ENCODE measurements around the gene SBNO2.

The SBNO2 gene

DNA sequence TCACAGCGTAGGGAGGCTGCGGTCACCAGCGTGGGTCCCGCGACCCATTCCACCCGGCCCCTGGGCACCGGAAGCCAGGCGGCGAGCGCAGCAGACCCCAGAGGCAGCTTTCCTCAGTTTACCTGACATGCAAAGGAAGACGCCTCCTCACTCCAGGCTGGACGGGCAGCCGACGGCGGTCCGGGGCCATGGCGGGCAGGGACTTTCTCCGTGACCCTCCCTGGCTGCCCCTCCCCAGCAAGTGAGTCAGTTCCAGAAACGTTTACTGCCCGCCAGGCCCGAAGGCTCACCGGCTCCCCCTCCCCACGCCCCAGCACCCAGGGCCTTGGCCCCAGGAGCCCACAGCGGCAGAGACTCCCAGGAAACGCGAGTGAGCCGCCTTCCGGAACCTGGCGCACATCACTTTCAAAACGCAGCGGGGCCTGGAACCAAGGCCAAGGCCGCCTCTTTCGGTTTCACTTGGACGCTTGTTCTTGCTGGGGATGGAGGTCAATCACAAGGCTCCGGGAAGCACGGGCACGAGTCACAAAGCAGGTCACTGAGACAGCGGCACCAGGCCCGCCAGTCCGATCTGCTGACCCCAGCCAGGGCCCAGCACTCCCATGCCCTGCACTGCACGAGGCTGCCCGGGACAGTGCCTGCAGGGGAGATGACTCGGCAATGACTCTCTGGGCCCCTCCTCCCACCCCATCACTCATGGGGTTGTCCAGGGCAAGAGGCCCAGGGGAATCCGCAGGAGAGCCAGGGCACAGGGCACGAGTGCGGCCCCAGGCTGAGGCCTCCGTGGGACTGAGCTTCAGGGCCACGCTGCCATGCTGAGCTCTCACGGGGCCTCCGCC is 5.3 kb downstream of the SBNO2 start:
- no peak for DNase-seq

DNA sequence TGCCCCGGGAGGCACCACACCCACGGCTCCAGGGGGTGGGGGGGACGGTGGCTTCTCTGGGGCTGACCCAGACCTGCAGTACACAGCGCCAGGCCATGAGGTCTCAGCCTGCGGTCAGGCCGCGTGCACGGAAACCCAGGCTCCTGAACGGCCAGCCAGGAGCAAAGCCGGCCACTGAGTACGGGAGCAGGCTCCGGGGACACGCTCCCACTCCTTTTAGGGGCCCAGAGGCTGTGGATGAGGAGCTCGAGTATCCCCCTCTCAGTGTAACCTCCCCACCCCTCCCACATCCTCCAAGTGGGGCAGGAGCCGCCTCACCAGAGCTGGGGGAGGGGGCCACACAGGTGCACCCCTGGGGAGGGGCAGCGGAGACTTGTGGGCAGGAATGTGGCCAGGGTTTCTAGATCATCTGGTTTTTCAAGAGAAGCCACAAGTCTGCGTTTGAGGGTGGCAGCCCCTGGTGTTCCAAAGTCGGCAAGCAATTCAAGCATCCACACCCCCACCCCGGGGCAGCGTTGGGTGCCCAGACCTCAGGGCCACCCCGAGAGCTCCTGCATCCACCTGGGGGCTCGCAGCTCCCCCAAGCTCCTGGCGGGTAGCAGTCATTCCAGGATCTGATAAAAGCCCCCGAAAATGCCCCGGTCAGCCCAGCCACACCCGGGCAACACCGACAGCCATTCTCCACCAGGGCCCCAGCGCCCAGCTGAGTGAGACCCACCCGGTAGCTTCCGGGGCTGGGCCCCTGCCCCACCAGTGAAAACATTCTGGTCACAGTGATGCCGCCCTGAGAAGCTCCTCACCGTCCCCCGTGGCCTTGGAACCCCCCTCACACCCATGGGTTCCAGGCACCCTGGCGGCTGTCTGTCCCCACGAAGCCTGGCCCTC is 6.1 kb downstream of the SBNO2 start:
- no peak for DNase-seq

DNA sequence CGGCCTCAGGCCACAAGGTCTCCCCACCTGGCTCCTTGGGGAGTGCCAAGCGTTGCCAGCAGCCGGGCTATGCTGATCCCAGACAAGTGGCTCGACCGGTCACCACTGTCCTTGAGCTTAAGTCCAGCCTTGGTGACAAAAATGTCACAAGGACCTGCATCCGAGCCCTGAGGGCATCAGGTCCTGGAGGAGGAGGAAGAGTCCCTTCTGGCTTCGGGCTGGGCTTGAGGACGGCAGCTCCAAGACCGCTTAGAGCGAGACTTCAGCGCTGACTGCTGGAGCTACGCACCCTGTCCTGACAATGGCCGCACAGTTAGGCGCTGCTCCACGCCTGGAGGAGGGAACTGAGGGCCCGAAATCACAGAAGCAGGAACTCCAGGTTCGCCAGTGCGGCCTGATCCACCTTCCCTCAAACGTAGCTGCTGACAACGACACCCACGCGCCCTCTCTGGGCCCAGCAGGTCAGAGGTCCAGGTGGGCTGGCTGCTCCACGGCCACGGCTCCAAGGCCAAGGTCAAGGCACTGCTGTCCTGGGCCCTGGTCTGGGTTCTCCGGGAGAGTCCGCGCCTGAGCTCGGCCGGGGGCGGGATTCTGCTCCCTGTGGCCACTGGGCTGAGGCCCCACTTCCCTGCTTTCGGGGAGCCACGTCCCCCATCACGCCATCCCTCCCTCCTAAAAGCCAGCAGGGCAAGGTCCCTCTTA is 7.0 kb downstream of the SBNO2 start:
- no peak for DNase-seq

DNA sequence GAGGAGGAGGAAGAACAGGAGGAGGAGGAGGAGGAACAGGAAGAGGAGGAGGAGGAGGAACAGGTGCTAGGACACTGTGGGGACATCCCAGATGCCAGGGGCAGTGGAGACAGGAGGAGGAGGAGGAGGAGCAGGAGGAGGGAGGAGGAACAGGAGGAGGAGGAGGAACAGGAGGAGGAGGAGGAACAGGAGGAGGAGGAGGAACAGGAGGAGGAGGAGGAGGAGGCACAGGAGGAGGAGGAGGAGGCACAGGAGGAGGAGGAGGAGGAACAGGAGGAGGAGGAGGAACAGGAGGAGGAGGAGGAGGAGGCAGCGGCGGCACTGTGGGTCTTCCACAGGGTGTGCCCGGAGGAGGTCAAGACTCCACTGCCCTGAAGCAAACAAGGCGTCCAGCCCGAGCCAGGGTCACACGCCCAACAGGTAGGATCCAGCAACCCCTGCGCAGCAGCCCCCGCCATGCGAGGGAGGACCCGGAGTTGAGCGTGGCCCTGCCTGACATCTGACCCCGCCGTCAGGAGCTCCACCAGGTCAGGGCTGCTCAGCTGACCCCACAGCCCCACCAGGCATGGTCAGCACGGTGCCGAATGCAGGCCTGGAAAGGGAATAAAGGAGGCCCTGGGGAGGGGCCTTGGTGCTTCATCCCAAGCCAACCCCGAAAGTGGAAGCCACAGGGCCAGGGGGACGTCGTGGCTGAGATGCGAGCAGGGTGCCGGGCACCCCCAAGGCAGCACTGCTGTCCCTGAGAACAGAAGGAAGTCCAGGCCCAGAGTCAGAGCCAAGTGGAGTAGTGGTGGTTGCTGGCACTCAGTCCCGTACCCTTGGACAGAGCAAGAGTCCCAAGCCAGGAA is 9.2 kb downstream of the SBNO2 start:
- no peak for DNase-seq

DNA sequence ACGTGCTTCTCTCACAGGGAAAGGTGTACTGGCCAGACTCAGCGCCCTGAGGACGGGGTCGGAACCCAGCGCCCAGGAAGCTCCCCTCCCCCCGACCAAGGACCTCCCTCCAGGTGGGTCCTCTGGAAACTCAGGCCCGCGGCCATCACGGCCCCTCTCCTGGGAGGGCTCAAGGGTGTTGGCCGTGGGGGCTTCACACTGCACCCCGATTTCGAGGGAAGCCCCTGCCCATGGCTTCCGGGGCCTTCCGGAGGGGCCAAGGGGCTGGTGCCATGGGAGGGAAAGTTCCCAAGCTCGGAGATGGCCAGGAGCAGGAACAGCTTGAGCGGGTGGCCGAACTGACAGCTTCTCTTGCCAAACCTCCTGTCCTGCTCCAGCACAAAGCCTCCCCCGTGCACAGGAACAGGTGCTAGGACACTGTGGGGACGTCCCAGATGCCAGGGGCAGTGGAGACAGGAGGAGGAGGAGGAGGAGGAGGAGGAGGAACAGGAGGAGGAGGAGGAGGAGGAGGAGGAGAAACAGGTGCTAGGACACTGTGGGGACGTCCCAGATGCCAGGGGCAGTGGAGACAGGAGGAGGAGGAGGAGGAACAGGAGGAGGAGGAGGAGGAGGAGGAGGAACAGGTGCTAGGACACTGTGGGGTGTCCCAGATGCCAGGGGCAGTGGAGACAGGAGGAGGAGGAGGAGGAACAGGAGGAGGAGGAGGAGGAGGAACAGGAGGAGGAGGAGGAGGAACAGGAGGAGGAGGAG is 10.0 kb downstream of the SBNO2 start:
- DNase-seq: no peak

DNA sequence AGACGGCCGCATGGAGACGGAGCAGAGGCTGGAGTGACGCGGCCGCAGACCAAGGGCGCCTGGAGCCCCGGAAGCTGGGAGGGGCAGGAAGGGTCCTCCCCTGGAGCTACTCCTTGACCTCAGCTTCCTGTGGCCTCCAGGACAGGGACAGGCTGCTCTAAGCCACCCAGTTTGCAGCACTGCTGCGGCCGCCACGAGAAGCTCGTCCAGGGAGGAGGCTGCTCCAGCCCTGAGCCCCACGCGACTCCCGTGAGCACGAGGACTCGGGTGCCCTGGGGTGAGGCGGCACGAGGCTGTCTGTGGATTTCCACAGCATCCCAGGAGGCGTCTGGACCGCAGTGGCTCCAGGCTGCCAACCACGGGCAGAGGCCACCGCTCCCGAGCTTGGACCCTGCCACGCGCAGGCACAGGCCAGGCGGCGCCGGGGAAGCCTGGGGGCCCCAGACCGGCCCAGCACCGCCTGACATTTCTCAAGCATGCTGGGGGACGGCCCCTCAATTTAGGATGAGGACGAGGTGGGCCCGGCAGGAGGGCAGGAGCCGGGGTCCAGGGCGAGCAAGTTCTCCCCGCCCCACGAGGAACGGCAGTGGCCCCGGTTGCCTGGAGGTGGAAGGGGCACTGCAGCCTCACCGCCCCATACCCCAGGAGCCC is 10.7 kb downstream of the SBNO2 start:
- DNase-seq: no peak

DNA sequence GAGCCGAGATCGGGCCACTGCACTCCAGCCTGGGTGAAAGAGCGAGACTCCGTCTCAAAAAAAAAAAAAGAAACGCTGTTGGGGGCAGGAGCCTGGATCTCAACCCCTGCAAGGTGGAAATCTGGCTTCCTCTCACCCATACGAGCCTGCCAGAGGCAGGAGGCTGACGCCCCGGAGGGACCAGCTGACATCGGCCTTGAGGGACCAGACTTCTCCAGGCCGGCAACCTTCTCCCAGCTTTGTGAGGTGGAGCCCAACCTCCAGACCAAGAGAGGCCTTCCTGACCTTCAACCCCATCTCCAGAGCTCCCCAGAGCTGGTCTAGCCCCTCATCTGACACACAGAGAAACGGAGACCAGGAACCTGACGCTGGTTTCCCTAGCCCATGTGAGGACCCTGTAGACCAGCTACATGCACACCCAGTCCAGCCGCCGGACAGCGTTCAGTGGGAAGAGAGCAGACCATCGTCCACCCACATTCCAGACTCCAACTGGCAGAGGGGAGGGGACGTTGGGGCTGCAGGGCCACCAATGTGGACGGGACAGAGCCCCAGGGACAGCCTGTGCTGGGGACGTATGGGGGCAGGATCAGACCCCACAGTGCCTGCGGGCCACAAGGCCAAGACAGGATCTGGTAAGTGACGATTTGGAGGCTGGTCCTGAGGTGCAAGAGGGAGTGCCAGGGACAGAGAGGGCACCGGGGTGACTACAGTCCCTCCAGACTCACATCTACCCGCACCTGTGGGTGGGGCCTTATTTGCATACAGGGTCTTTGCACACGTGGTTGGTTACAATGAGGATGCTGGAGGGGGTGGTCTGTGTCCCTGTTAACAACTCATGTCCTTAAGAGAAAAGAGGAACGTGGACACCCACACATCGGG is 11.4 kb downstream of the SBNO2 start:
- no peak for DNase-seq

DNA sequence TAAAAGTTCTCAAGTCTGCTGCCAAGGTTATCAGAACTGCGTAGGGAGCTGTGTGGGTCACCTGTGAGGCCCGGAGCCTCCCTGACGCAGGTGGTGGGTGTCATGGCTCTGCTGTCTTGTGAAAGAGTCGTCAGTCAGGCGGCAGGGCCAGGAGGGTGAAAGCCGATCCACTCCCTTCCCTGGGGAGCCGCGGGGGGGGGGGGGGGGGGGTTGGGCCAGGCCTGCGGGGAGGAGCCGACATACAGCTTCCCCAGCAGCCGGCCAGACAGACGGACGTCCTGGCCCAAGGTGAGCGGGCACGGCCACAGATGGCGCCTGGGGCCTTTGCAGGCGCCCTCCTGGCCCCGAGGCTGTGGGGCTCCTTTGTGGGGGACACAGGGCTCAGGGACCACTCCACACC is 12.4 kb downstream of the SBNO2 start:
- no peak for DNase-seq

DNA sequence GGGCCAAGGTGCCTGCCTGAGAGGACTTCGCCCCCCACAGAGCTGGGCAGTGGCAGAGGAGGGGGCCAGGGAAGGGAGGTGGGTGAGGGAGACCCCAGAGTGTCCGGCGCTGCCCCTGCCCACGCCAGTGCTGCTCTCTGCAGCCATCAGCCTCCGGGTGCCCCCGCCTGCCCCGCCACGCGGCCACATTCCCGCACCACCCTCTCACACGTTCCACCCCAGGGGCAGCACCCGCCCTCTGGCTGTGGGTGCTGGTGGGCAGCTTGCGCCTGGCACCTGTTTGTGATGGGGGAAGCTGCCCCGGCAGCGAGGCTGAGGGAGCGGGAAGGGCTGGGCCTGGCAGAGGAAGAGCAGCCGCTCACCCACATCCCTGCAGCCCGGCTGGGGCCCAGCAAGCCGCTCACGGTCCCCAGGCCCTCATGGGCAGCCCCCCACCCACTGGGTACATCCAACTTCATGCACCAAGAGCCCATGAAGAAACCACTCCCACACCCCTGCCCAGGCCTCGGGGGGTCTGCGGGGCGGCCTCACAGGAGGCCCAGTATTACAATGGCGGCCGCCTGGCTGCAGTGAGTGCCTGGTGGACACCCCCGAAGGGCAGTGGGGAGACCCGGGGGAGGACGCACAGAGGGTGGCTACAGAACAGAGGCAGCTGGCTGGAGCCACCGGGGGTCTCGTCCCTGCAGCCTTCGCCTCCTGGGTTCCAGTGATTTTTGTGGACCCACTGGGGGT is 14.0 kb downstream of the SBNO2 start:
- DNase-seq: no peak

DNA sequence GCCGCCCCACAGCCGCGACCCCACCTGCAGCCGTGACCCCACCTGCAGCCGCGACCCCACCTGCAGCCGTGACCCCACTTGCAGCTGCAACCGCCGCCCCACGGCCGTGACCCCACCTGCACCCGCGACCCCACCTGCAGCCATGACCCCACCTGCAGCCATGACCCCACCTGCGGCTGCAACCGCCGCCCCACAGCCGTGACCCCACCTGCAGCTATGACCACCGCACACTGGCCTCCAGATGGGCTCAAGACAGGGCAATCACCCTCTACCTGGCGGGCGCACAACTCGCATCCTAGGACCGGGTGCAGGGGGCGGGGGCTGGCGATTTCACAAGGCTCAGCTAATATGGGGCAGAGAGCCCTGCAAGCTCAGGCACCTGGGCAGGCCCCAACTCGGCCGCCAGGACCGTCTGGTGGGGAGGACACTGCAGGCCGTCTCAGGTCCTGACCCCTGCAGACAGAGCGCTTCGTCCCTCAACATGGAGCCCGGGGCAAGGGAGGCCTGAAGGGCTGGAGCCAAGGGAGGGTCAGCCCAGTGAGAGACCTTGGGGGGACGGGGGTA is 15.1 kb downstream of the SBNO2 start:
- no peak for DNase-seq

DNA sequence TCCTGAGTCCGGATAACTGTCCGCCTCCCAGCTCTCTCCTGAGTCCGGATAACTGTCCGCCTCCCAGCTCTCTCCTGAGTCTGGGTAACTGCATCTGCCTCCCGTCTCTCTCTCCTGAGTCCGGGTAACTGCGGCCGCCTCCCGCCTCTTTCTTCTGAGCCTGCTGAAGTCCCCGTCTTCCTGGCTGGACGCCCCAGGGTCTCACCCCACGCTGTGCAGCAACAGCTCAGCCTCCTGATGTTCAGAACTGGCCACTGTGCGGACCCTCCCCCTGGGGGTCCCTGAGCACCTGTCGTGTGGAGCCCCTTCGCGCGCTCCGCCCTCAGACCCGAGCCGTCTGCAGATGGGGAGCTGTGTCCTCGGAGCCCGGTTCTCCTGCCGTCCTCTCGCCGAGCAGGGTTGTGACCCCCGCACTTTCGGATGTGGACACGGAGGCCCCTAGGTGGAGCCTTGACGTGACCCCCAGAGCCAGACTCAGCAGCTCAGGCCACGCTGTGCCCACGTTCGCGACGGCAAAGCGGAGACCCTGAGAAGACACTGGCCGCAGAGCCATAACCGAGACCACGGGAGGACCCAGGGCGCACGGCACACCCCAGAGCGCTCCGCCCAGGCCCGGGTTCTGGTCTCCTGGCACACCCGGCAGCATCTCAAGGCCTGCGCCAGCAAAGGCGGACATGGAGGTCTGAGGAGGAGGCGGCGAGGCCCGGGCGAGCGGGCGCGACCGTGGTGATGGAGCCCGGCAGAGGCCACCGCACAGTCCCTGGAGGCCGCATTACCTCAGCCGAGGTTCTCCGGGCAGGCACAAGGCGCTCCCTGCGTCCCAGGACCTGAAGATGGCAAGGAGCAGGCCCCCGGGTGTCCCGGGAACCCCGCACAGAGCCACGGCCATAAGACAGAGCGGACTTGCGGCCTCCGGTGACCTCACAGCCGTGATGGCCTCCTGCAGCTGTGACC is 15.9 kb downstream of the SBNO2 start:
- DNase-seq: no peak

DNA sequence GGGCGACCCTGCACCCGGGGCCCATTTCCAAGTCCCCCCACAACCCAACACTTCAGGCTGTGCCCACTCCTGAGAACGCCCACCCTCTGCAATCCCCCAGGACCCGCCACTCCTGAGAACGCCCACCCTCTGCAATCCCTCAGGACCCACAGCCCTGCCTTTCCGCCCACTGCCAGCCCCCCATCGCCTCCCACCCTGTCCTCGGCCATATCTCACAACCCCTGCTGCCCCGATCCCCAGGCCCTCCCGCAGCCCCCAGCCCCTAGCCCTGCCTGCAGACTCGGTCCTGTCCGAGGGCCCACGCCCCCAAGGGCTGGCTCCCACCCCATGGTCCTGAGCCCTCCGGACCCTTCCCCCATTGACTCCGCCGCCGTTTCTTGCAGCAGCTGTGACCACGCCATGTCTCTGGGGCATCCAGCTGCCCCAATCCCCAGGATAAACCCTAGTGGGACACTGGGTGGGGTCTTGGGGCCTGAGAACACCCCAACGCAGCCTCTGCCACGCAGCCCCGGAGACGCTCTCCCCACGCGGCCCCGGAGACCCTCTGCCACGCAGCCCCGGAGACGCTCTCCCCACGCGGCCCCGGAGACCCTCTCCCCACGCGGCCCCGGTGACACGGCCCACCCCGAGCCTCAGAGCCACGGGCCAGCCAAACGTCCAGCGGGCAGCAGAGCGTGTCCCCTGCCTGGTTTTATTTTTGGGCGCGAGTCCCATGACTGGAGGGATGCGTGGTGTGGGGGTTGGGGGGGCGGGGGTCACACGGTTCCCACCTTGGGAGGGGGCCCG is 17.0 kb downstream of the SBNO2 start:
- DNase-seq: no peak

DNA sequence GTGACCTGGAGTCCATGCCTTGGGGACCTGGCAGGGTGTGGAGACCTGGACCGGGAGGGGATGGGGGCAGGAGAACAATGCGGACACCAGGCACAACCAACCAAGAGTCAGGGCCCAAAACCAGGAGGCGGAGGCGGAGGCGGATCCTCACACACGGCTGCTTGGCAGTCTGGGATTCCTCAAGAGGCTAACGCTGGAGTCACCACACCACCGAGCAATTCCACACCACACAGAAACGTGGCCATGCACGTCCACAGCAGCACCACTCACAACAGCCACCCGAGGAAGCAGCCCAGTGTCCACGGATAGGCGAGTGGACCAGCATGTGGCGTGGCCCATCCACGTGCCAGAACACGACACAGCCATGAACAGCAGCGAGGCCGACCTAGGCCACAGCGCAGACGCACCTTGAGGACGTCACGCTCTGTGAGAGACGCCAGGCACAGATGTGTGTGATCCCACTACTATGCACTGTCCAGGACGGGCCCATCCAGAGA is 17.7 kb downstream of the SBNO2 start:
- no peak for DNase-seq

DNA sequence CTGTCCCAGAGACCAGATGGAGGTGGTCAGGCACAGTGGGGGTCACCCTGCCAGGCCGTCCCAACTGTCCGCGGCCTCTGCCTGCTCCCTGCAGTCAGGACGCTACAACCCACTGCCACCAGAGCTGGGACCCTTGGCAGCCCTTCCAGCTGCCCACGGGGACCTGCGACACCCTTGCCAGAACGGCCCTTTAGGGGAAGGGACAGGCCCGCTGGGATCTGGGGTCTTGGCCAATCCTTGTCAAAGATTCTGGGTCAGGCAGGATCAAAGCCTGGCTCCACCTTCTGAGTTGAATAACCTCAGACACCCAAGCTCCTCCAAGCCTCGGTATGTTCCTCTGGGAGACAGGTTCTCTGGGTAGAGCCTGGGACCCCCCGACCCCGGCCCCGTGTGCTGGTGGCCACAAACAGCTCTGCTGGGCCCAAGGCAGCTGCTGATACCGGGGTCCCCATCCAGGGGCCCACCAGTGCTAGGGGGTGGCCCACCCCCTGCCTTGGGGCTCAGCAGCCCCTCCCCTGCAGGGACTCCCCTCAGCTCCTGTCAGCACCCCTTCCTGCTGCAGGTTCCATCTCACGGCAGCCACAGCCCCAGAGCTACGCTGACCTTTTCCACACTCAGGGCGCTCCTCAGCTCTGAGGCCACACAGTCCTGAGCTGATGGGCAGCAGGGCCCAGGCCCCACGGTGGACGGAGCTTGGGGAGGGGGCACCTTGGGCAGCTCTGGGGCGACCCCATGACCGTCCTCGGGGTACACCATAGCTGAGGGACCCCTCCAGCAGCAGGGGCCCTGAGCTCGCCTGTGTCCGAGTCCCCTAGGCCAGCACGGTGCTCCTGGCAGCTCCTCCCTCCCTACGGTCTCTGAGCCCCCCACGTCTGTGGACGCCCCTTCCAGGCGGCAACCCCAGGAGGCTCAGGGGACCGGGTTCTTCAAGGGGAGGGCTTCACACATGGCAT is 18.4 kb downstream of the SBNO2 start:
- no peak for DNase-seq

DNA sequence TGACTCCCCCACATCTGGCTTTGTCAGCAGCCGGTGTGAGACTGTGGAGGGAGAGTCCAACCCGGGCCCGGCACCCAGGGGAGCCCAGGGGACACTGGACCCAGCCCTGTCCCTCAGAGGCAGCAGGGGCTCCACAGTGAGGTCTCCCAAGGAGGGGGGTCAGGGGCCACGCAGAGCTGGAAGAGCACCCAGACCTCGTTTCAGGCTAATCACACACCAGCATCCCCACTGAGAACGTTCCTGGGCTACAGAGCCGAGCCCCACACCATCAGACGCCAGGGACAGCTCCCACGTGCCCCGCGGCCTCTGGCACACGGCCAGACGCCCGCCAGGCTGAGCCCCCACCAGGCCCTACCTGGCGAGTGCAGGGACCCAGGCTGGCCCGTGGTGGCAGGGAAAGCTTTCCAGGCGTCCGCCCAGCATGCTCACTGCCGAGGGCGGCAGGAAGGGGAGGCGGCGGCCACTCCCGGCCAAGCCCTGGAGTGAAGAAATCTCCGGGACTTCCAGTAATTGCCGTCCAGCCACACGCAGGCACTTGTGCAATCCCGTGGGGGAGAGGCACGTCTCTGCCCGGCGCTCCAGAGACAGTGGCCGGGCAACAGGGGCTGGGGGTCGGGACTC is 19.2 kb downstream of the SBNO2 start:
- no peak for DNase-seq
